Raji (cell line): ENCODE results near the gene MMS19.
A peak's percentile ranks its signal among the peaks of the same experiment; 100 is the strongest.

Source experiments
- POLR2A ChIP-seq: IDR thresholded peaks from 2 replicates; pipeline ENCODE4 v1.6.1; 2011; ENCODE audit warnings: low read depth, low read length, control low read depth; ENCODE audit not compliant: insufficient read depth

Gene MMS19

DNA sequence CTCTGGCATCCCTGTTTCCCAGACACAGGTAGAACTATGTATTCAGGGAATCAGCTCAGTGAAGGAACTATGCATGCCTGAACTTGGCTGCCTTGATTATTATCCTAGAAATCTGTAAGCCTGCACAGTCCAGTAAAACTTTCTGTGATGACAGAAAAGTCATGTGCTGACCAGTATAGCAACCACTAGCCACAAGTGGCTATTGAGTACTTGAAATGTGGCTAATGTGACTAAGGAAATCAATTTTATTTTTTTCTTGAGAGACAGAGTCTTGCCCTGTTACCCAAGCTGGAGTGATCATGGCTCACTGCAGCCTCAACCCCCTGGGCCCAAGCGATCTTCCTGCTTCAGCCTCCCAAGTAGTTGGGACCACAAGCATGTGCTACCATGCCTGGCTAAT lies 55.9 kb downstream of the MMS19 start:
- TF ChIP-seq POLR2A, result no peak

DNA sequence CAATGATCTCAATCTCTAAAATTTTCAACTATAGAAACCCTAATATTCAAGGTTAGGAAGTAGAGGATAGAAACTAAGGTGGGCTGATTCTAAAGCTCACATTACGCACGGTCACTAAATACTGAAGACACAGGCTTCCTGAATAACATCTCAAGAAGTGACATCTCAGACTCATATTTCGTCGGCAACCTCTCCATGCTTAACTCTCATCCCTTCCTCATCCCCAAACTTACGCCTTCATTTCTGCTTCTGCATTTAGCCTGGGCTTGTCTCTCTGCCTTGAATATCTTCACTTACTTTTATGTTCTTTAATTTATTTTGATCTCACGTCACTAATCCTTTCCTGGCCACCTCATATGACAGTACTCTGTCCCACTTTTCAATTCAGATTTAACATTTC lies 63.0 kb downstream of the MMS19 start:
- no peak for TF ChIP-seq POLR2A

DNA sequence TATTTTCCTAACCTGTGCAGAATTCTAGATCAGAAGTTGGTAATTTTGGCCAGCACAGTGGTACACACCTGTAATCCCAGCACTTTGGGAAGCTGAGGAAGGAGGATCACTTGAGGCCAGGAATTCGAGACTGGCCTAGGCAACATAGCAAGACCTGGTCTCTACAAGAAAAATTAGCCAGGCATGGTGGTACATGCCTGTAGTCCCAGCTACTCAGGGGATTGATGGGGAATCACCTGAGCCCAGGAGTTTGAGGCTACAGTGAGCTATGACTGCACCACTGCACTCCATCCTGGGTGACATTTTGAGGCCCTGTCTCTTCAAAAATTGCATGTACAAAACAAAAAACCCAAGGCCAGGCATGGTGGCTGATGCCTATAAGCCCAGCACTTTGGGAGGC lies 63.7 kb downstream of the MMS19 start:
- no peak for TF ChIP-seq POLR2A

DNA sequence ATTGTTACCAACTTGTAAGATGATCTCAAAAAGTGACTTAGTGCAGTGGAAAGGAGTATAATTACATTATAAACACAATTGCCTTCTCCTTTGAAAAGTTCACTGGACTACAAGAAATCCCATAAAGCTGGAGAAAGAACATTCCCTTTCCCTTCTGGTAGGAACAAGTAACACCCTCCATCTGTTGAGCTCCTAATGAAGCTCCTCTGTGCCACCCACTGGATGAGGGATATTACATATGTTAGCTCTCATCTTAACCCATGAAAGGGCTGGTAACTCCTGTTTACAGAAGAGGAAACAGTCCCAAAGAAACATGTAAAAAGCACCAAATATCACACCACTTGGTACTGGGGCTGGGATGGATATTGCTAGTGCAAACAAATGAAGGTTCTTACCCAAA lies 64.2 kb downstream of the MMS19 start:
- TF ChIP-seq POLR2A, result no peak

DNA sequence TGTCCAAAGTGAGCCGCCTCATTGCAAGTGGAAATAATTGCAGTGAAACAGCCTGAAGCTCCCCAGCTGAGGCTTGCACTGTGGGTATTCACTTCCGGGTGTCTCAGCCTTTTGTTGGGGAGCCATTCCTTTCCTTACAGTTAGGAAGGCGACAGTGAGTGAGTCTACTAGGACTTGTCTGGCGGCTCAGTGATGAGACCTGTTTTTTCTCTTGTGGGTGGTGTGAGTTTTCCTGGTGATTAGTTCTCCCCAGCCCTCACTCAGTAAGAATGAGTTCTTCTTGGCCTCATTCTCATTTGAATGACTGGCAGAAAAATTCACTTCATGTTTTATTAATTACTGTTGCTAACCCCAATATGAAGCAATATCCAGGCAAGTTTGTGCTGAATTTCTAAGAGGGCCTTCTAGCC lies 69.6 kb downstream of the MMS19 start:
- TF ChIP-seq POLR2A, result no peak

DNA sequence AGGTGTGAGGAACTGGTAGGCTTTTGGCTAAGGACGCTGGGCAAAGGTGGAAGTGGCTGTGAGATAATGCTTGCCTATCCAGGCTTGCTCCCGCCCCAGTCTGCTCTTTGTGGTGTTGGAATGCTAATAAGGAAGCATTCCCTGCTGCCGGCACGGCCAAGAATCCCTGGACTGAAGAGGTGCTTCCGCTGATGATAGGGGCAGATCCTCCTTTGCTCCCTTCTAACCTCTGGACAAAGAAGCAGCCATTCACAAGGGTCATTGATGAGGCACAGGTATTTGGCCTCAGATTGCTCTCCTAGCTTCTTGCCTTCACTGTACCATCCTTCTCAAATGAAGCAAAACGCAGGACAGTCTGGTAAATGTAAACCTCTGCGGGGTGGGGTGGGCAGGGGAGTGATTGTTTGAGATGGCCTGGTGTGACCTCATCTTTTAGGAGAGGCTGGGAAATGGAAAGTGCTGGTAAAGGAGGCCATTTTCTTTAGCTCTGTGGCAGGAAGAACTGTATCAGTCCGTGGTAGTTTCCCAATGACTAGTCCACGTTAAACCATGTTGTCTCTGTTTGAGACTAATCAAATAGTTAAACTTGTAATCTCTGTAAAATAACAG lies 70.5 kb downstream of the MMS19 start:
- TF ChIP-seq POLR2A, result no peak

DNA sequence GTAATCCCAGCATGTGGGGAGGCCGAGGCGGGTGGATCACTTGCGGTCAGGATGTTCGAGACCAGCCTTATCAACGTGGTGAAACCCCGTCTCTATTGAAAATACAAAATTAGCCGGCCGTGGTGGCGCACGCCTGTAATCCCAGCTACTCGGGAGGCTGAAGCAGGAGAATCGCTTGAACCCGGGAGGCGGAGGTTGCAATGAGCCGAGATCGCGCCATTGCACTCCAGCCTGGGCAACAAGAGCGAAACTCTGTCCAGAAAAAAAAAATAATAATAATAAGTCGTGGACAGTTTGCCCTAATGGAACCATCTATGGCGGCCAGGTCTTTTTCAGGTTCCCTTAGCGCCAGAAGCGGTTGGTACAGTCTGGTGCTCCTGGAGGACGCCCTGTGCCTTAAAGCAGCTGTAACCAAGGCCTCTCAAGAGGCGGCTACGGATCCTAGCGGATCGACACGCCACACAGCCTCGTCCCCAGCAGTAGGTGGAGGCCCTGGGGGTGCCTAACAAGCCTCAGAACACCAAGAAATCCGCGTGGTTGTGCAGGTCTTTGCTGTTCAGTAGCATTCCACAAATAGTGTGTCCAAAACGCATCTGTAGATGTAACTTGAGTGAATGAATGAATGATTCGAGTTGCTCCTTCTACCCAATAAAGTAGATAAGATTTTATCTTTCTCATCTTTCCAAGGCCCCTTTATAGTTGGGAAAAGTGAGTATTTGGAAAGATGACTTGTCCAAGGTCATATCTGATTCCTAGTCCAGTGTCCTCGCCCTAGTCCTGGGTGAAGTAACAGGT lies 71.2 kb downstream of the MMS19 start:
- TF ChIP-seq POLR2A, result no peak

DNA sequence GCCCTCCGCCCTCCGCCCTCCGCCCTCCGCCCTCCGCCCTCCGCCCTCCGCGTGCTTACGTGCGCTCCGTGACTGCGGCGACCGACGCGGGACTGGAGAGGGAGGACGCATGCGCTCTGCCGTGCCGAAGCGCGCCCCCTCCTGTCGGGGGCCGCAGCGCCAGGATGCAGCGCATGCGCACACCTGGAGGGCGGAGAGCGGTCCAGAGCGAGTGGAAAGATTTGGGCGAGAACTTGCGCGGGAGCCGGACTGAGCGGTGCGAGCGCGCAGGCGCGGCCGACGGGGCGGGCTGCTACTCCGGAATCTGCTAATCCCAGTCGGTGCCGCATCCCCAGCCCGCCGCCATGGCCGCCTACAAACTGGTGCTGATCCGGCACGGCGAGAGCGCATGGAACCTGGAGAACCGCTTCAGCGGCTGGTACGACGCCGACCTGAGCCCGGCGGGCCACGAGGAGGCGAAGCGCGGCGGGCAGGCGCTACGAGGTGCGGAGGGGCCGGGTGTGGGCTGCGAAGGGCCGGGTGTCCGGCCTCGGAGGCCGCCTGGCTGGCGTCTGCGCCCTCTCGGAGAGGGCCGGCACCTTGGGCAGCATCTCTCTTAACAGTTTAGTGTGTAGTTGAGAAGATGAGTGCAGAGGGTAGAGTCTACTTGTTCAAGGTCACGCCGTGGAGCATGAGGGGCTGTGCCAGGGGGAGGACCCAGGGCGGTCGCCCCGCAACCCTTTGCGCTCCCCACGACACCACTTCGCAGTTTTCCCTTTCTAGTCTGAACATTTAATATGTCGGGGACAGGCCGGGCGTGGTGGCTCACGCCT lies 72.1 kb downstream of the MMS19 start, which contains the start of gene PGAM1:
PGAM1 (plus strand) TSS at position 228 of the 812 bp plus-strand sequence; CDS start at position 345, 117 bp downstream.
- TF ChIP-seq POLR2A, result peak; percentile 86

DNA sequence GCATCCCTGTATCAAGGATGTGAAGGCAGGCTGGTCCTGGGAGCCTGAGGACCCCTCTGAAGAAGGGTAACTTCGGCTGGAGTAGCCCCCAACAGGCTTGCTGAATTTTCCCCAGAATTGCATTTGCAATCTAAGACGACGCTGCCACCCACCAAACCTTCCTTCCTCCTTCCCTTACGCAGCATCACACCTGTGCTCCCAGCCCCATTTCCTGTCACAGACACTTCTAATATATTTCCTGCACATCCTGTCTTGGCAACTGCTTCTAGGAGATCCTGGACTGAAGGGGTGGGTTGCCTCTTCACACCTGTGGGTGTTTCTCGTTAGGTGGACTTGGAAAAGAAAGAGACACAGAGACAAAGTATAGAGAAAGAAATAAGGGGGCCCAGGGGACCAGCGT lies 81.7 kb downstream of the MMS19 start:
- no peak for TF ChIP-seq POLR2A

DNA sequence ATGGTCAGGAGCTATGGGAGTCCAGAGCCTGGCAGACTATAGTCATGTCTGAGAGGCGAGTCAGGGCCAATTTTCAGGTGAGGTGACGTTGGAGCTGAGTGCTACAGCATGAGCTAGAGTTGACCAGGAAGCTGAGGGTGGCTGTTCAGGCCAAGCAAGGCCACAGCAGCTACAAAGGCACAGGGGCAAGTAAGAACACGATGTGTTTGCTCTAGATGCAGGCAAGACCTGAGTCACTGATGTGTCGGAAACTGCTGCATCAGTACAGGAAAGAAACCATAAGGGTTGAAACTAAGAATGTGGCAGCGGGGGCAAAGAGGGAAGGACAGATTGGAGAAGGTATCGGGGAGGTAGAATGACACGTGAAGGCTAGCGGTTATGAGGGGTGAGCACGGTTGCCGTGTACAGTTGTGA lies 85.3 kb downstream of the MMS19 start:
- TF ChIP-seq POLR2A, result no peak

DNA sequence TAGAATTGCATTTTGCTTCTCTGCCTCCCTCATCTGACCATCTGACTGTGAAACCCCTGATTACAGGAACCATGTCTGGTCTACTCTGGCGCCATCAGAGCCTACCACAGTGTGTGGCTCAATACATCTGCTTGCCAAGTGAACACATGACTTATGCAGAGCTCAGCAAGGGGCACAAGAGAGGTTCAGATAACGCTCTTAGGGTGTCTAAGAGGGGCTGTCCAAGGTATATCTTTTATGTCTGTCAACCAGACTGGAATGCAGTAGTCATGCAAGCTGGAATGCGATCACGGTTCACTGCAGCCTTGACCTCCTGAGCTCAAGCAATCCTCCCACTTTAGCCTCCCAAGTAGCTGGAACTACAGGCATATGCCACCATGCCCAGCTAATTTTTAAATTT lies 86.8 kb downstream of the MMS19 start:
- no peak for TF ChIP-seq POLR2A

DNA sequence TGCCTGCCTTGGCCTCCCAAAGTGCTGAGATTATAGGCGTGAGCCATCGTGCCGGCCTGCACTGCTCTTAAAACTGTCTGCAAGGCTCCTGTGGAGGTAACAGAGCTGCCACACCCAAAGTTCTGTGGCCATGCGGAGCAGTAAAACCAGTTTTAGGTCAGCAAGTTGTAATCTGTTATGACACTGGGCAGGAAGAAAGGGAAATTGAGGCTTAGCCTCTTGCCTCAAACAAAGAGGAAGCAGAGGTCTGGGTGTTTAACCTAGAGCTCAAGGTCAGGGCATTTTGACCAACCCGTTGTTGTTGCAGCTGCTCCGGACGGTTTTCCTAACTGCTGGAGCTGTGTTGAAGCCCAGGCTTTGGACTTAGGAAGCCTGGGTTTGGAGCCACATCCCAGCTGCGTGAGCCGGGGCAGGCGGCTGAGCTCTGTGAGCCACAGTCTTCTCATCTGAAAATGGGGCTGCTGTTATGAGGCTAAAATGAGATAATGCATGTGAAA lies 89.7 kb downstream of the MMS19 start:
- TF ChIP-seq POLR2A, result no peak
